GM21737 (cell line): ENCODE measurements around the gene VASP.
A peak's percentile ranks its signal among the peaks of the same experiment; 100 is the strongest.

Experiments
- ATAC-seq: cut with Tn5 transposase; IDR thresholded peaks from one replicate; pipeline ENCODE4 v1.9.1; 2021; ENCODE audit warnings: mild to moderate bottlenecking, moderate library complexity; ENCODE audit not compliant: unreplicated experiment

The VASP gene

DNA sequence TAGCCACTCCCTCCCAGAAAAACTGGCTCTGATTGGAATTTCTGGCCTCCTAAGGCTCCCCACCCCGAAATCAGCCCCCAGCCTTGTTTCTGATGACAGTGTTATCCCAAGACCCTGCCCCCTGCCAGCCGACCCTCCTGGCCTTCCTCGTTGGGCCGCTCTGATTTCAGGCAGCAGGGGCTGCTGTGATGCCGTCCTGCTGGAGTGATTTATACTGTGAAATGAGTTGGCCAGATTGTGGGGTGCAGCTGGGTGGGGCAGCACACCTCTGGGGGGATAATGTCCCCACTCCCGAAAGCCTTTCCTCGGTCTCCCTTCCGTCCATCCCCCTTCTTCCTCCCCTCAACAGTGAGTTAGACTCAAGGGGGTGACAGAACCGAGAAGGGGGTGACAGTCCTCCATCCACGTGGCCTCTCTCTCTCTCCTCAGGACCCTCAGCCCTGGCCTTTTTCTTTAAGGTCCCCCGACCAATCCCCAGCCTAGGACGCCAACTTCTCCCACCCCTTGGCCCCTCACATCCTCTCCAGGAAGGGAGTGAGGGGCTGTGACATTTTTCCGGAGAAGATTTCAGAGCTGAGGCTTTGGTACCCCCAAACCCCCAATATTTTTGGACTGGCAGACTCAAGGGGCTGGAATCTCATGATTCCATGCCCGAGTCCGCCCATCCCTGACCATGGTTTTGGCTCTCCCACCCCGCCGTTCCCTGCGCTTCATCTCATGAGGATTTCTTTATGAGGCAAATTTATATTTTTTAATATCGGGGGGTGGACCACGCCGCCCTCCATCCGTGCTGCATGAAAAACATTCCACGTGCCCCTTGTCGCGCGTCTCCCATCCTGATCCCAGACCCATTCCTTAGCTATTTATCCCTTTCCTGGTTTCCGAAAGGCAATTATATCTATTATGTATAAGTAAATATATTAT lies 33.3 kb upstream of the VASP start:
- ATAC-seq, result no peak

DNA sequence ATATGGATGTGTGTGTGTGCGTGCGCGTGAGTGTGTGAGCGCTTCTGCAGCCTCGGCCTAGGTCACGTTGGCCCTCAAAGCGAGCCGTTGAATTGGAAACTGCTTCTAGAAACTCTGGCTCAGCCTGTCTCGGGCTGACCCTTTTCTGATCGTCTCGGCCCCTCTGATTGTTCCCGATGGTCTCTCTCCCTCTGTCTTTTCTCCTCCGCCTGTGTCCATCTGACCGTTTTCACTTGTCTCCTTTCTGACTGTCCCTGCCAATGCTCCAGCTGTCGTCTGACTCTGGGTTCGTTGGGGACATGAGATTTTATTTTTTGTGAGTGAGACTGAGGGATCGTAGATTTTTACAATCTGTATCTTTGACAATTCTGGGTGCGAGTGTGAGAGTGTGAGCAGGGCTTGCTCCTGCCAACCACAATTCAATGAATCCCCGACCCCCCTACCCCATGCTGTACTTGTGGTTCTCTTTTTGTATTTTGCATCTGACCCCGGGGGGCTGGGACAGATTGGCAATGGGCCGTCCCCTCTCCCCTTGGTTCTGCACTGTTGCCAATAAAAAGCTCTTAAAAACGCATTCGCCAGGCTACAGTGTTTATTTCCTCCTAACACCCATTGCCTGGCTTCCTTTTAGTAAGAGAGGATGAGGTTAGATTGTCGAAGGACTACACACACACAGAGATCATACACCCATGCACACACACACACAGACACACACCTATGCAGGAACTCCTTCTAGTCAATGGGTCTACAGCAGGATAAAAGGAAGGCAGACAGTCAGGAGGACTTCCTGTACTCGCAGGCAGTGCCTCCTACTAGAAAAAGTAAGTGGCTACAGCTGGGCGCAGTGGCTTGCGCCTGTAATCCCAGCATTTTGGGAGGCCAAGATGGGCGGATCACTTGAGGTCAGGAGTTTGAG lies 32.4 kb upstream of the VASP start:
- ATAC-seq, result no peak

GRCh38 chr19:45475537-45476291 lies 31.6 kb upstream of the VASP start:
- ATAC-seq, result no peak

DNA sequence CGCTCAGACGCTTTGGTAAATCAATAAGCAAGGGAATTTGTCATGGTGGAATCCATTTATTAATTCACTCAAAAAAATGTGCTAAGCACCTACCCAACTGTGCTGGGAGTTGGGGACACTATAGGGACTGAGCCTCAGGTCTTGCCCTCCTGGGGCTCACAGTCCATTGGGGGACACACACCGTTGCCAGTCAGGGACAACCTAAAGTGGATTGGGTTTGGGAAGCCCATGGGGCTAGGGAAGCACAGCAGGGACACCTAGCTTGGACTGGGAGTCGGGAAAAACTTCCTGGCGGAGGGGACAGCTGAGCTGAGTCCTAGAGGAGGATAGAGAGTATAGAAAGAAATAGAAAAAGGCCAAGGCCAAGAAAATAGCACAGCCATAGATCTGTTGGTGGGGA lies 31.0 kb upstream of the VASP start:
- no peak for ATAC-seq

- ATAC-seq, result no peak
Observed at GRCh38 chr19:45477186-45477585, 30.1 kb upstream of the VASP start.

DNA sequence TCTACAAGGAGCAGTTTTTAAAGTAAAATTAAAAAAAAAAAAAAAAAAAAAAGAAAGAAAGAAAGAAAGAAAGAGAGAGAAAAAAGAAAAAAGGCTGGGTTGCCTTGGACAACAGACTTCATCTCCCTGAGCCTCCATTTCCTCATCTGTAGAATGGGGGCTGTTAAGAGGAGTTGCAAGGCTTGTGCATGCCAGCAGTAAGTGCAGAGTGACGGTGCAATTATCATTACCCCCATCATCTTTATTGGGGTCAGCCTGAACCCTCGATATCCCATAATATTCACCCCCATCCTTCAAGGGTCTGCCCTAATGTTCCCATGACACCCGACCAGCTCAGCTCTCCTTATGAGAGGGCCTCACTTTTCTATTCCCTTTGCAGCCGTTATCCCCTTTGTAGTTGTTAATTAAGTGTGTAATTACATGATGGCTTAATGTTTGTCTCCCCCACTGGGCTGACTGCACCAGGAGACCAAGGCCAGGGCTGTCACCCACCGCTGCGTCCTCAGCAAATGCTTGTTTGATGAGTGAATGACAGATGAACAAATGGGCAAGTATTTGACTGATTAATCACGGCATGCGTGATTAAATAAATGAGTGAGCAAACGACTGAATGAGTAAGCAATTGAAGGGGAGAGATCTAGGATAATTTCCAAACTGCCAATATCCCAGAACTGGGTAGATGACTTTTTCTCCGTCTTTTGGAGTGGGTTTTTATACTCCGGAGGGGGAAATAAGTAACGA lies 29.4 kb upstream of the VASP start:
- ATAC-seq, result peak; percentile 1

DNA sequence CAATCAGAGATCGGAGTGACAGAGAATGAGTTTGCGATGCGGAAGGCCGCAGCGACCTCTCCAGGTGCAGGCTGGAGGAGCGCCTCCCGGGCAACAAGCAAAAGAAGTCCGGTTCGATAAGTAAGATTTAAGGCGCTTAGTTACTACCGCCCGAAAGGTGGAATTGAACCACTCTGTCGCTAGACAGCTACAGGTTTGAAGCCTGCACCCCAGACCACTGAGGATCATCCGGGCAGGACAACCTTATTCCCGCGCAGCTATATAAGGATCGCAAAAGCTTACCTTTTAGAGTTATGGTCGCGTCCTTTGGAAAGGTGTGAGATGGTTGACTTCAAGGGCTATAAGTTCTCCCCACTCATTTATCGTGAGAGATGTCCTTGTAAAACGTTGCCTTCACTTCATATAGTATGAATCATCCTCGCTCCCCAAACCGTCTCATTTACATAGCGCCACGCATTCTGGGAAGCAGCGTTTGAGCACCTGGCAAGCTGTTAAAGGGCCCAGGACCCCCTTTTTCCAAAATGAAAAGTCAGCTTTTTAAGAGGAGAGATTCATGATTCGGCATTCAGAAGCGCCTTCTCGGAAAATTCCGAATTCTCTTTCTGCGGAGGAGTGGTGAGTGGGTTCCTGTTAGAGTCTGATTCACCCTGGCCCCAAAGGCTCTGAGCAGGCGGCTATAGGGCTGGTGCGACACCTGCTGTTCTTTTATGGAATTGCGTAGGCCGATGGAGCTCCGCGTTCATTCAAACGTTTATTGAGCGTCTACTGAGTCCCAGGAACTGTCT lies 28.6 kb upstream of the VASP start:
- peak; percentile 57 for ATAC-seq

DNA sequence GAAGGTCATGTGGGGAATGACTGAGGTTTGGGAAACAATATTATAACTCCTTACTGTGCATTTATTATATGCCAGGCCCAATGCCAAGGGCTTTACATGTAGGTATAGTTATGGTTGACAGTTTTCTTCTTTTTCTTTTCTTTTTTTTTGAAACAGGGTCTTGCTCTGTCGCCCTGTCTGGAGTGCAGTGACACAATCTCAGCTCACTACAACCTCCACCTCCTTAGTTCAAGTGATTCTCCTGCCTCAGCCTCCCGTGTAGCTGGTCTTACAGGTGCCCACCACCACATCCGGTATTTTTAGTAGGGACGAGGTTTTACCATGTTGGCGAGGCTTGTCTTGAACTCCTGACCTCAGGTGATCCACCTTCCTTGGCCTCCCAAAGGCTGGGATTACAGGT lies 24.2 kb upstream of the VASP start:
- ATAC-seq, result no peak

- ATAC-seq, result no peak
Observed at GRCh38 chr19:45484273-45484945, 22.9 kb upstream of the VASP start.

- ATAC-seq, result peak; percentile 85
Observed at GRCh38 chr19:45485305-45486077, 21.8 kb upstream of the VASP start.

- ATAC-seq, result no peak
Observed at GRCh38 chr19:45488708-45489107, 18.6 kb upstream of the VASP start.

DNA sequence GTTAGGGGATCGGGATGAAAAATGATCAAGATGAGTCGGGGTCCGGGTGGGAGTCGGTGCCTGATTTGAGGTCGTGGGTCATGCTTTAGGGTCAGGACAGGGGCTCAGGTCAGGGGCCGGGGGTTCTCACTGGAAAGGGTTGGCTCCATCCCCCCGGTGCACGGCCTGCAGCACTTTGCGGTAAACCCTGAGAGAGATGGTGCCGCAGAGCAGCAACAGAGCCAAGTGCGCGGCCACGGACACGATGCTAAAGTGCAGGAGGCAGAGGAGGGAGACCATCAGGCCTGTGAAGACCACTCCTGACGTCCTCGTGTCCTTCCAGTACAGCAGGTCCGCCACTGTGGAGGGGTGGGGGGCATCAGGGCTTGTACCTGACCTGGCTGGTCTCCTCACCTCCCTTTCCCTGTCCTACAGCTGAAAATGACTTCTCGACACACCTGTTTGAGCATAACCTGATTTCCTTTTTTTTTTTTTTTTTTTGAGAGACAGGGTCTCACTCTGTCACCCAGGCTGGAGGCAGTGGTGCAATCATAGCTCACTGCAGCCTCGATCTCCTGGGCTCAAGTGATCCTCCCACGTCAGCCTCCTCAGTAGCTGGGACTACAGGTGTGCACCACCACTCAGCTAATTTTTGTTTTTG lies 17.9 kb upstream of the VASP start:
- no peak for ATAC-seq

- no peak for ATAC-seq
Observed at GRCh38 chr19:45492137-45492626, 15.1 kb upstream of the VASP start.

- ATAC-seq, result no peak
Observed at GRCh38 chr19:45492627-45493470, 14.4 kb upstream of the VASP start.

GRCh38 chr19:45494261-45494916 lies 12.9 kb upstream of the VASP start:
- ATAC-seq, result no peak

DNA sequence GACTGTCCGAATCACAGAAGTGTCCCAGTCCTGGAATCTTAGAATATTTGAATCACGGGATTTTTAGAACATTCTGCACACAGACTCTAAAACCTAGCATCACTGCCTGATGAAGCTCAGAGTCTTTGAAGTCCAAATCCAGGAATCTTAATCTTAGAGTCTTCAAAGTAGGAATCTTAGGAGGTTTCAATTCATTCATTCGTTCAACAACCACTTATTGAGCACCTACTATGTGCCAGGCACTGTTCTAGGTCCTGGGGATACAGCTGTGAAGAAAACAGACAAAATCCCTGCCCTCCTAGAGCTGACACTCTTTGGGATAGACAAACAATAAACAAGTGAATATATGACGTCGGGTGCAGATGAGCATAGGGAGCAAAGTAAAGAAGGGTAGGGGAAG lies 12.1 kb upstream of the VASP start:
- no peak for ATAC-seq
